ENCODE measurements around the gene IRAK2.

DNA sequence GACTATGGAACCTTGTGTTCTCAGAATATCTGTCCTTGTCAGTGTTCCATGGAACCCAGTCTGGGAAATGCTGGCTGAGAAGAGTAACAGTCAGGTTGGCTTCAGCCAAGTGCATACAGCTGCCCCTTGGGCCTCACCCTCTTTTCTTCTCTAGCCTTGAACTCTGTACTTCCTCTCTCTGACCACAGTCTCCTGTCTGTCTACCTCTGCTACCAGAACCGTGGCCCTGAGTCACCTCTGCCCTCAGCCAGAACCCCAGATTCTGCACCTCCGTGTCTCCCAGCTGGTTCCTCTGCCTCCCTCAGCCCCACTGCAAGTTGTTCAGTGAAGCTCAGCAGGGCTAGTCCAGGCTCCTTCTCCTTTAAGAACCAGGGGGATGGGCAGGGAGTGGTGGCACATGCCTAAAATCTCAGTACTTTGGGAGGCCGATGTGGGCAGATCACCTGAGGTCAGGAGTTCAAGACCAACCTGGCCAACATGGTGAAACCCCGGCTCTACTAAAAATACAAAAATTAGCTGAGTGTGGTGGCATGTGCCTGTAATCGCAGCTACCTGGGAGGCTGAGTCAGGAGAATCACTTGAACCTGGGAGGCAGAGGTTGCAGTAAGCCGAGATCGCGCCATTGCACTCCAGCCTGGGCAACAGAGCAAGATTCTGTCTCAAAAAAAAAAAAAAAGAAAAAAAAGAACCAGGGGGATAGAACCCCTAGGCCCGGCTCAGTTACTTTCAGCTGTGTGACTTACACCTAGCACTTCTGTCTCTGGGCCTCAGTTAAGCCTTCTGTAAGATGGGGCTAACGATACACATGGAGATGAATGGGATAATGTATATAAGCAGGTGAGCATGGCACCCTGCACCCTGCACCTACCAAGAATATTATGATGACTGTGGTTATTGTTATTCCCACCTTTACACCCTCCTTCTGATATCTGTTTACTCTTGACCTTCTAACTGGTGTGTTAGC, 59.2 kb downstream of the IRAK2 start:
- no peak for TF ChIP-seq POLR2AphosphoS5 (IDR thresholded peaks at IDR 0.05; ENCODE audit: low read depth, low read length)
- TF ChIP-seq SIN3A (IDR thresholded peaks at IDR 0.05; ENCODE audit: borderline replicate concordance, insufficient read depth, low read length) = no peak
